Measurements from ENCODE around the gene BCL11B.

BCL11B gene

DNA sequence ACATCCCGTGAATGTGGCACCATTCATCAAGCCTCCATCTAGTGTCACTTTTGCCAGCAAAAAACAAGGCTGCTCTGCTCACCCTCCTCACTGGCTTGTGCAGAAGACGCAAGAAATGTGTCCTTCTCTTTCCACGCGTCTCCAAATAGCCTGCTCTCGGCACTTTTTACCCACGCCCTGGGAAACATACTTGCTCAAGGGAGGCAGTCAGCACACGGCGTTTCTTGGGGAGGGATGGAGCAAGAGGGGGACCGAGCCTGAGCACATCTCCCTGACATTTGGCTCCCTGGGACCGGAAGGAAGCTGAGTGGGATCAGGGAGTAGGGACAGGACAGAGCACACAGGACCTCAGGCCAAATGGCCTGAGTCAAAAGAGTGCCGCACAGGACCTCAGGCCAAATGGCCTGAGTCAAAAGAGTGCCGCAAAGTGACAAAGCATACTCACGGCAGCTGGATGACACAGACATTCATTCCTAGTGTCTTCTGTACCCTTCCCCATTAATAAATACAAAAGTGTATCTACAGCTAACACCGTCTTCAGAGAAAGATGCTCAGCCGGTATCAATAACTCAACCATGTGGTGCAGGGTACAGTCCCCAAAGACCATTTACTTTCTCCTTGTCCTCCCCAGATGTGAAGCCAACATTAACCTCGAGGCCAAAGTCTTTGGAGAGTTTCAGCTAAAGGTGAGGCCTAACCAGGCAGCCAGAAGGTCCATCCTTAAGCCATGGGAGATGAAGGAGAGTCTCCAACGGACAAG, 7.1 kb downstream of the BCL11B start:
- H3K4me3 ChIP-seq (ENCODE audit: low read depth, low read length), result no peak overlapping the region
- in situ Hi-C loops (cut with HindIII; ENCODE audit: low sequenced_read_pairs), result no loop called here
- DNase-seq (ENCODE audit: low read depth, low spot score), result no peak
- TF ChIP-seq CTCF (IDR thresholded peaks at IDR 0.05; ENCODE audit: low read depth, low read length), result no peak

- no peak for DNase-seq (ENCODE audit: low read depth, low spot score)
- no peak overlapping the region for H3K4me3 ChIP-seq (ENCODE audit: low read depth, low read length)
- in situ Hi-C loops (cut with HindIII; ENCODE audit: low sequenced_read_pairs), result no loop called here
- no peak for TF ChIP-seq CTCF (IDR thresholded peaks at IDR 0.05; ENCODE audit: low read depth, low read length)
Measured at GRCh38 chr14:99263564-99264330, 8.2 kb downstream of the BCL11B start.

- no peak for TF ChIP-seq CTCF (IDR thresholded peaks at IDR 0.05; ENCODE audit: low read depth, low read length)
- H3K4me3 ChIP-seq (ENCODE audit: low read depth, low read length), result no peak overlapping the region
- no peak for DNase-seq (ENCODE audit: low read depth, low spot score)
- in situ Hi-C loops (cut with HindIII; ENCODE audit: low sequenced_read_pairs), result no loop called here
Measured at GRCh38 chr14:99262977-99263448, 9.0 kb downstream of the BCL11B start.

GRCh38 chr14:99261912-99262787, 9.8 kb downstream of the BCL11B start:
- DNase-seq (ENCODE audit: low read depth, low spot score), result no peak
- no peak overlapping the region for H3K4me3 ChIP-seq (ENCODE audit: low read depth, low read length)
- no peak for TF ChIP-seq CTCF (IDR thresholded peaks at IDR 0.05; ENCODE audit: low read depth, low read length)
- in situ Hi-C loops (cut with HindIII; ENCODE audit: low sequenced_read_pairs), result no loop called here

DNA sequence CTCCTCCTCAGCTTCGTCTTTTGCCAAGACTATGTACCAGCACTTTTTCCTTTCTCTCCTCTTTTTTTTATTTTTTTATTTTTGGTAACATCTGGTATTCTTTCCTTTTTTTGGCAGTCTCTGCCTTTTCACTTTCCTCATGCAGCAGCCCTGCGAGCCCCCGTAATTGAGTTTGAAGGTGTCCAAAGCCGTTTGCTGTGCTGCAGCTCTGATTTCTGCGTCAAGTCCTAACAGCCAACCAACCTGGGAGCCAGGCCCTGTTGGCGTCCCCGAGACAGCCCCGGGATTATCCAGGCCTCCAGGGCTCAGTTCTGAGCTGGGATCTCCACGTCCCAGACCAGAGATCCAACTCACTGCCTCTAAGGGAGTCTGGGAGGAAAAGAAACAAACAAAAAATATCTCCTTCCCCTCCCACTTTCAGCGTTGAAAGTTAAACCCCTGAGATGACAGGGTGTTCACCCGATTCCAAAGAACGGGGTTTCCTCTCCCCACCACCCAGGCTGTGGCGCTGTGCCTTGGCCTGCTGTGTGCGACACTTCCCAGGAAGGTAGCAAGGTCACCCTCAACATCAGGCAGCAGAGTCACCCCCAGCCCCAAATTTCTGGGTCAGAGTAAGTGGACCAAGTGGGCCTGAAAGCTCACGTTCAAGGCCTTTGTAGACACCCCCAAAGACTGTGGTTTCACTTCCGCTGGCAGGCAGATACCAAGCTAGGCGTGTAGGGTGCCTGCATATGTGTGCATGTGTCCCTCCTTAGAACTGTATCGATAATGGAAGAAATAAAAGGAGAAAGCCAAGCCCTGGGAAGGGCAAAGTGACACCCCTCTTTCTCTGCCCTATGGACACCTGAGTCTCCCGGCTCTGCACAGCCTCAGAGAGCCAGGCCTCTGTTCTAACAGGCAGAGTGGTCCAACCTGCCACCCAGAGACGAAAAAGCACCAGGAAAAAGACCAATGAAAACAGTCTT, 11.1 kb downstream of the BCL11B start:
- H3K4me3 ChIP-seq (ENCODE audit: low read depth, low read length), result no peak overlapping the region
- no peak for DNase-seq (ENCODE audit: low read depth, low spot score)
- no peak for TF ChIP-seq CTCF (IDR thresholded peaks at IDR 0.05; ENCODE audit: low read depth, low read length)
- in situ Hi-C loops (cut with HindIII; ENCODE audit: low sequenced_read_pairs), result no loop called here

All from astrocyte of the spinal cord (primary cell).